GM18499 (cell line): ENCODE results near the gene MERTK.
"Not testable (repeated sequence)": the region's sequence is repeated elsewhere in the genome, so short reads cannot be mapped to it uniquely, and the experiment has no call there.

Source experiments
- ATAC-seq: cut with Tn5 transposase; IDR thresholded peaks from one replicate; pipeline ENCODE4 v1.9.1; 2021; ENCODE audit warnings: moderate number of reproducible peaks; ENCODE audit not compliant: insufficient read depth, unreplicated experiment

MERTK gene

DNA sequence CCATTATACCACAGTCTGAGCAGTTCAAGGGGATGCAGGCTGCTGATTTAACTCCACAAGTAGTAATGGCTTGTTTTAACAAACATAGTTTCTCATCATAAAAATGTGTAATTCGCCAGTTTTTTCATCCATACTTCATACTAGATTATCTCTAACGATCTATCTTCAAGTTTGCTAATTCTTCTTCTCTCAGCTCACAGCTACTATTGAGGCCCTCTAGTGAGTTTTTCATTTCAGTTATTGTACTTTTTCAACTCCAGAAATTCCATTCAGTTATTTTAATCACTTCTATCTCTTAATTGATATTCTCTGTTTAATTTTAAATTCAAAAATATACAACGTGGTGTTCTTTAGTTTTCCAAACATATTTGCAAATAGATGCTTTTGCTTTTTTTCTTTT, 136.5 kb downstream of the MERTK start:
- ATAC-seq, result no peak

GRCh38 chr2:112035786-112036185, 137.4 kb downstream of the MERTK start:
- no peak for ATAC-seq

GRCh38 chr2:112039556-112039955, 141.1 kb downstream of the MERTK start:
- not testable (repeated sequence) for ATAC-seq

DNA sequence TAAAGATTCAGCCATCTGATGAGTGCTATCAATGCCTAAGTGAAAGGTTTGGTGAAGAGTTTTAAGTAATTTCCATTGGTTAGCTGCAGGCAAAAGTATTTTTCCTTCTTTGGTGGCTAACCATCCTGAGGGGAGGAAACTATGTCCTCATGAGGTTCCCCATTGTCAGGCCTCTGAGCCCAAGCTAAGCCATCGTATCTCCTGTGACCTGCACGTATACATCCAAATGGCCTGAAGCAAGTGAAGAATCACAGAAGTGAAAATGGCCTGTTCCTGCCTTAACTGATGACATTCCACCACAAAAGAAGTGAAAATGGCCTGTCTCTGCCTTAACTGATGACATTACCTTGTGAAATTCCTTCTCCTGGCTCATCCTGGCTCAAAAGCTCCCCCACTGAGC, 141.7 kb downstream of the MERTK start:
- not testable (repeated sequence) for ATAC-seq

- ATAC-seq, result not testable (repeated sequence)
Measured at GRCh38 chr2:112041460-112041859, 143.1 kb downstream of the MERTK start.

DNA sequence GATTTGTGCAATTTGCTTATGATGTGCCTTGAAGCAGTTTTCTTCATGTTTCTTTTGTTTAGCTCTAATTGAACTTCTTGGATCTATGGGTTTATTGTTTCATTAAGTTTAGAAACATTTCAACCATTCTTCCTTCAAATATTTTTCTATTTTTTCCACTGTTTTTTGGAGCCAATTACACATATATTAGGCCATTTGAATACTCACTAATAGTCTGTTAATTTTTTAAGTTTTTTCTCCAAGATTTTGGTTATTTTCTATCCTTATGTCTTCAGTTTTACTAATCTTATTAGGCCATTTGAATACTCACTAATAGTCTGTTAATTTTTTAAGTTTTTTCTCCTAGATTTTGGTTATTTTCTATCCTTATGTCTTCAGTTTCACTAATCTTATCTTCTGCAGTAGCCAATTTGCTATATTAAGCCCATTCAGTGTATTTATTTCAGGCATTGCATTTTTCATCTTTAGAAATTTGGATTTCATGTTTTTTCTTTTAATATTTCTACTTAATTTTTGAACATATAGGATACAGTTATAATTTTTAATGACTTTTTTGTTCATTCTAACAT, 147.1 kb downstream of the MERTK start:
- ATAC-seq, result no peak

DNA sequence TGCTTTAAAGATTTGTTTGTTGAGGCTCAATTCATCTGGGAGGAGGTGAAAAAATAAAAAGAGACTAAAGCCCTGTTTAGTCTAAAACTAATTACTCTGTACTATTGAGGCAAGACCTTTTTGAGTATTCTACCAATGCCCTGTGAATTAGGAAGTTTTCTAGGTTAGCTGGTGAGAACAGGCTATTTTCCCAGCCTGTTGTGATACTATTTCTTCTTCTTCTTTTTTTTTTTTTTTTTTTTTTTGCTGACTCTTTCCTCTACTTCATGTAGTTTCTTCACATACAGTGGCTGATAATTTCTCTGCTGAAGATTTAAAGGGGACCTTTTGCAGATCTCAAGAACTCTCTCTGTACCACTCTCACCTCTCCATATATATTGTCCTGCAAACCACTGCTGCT, 147.8 kb downstream of the MERTK start:
- no peak for ATAC-seq

DNA sequence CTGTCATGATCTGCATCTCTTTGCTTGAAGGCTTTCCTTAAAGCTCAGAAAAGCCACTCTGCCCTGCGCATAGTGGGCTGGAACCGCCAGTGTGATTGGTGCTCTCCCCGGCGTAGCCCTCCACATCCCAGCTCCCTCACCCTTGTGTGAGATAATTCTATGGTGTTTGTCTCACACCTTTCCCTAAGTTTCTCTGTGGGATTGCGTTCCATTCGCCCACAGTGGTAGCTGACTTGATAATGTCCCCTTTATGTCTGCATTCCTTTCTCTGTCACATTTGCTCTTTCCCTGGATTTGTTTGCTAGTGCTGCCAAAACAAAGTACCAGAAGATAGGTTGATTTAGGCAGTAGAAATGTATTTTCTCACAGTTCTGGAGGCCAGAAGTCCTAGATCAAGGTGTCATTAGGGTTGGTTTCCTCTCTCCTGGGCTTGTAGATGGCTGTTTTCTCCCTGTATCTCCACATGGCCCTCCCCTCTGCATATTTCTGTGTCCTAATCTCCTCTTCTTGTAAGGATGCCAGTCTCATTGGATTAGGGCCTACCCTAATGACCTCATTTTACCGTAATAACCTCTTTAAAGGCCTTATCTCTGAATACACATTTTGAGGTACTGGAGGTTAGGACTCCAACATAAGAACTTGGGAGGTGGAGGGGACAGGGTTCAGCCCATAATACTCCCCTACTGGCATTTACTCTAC, 149.3 kb downstream of the MERTK start:
- no peak for ATAC-seq

GRCh38 chr2:112048236-112048592, 149.8 kb downstream of the MERTK start:
- ATAC-seq, result no peak

- no peak for ATAC-seq
Measured at GRCh38 chr2:112048887-112049286, 150.5 kb downstream of the MERTK start.

DNA sequence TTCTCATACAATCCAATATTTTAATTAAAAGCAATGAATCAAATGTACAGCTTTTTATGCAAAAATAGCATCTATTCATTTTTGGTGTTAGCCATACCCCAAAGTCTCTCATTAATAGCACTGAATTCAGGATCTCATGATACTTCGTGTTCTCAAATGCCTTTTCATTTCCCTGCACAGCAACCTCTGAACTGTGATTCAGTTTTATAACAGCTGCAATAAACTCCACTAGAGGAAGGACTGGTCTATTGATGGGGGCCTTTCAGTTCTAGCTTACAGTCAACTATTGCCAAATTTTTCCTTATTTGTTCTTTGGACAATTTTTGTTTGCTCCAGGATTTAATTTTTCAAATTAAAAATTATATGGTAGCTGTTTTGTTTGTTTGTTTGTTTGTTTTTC, 151.9 kb downstream of the MERTK start:
- ATAC-seq, result no peak

DNA sequence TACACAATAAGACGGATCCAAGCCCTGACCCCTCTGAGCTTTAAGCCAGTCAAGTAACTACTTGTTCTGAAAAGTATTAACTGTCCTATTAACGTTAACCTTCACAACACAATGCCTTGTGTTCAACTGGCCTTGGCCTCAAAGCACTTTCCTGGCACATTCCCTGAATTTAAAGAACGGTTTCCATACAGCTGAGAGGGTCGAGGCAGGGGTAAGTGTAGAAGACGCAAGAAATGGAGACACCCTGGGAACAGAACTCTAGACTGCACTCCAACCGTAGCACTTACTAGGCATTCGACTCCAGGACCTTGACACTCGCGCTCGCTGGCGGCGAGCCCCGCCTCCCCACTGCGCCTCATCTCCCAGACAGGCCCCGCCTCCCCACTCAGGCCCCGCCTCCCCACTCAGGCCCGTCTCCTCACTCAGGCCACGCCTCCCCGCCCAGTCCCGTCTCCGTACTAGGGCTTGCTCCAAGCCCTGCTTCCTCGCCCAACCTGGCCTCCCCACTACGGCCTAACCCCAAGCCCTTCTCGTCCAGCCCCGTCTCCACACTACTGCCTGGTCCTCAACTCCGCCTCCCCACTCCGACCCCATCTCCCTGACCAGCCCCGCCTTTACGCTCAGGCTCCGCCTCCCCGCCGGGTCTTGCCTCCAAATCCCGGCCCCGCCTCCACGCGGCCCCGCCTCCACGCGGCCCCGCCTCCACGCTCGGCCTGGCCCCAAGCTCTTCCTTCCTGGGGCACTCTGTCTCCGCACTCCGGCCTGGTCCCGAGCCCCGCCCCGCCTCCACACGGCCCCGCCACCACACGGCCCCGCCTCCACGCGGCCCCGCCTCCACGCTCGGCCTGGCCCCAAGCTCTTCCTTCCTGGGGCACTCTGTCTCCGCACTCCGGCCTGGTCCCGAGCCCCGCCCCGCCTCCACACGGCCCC, 155.8 kb downstream of the MERTK start:
- ATAC-seq, result peak; percentile 35

GRCh38 chr2:112054847-112055729, 156.7 kb downstream of the MERTK start, which contains the start of gene TMEM87B:
Gene TMEM87B, plus strand, starts transcription at chr2:112055269. Its CDS starts 323 bp downstream, at chr2:112055592.
- peak; percentile 33 for ATAC-seq

DNA sequence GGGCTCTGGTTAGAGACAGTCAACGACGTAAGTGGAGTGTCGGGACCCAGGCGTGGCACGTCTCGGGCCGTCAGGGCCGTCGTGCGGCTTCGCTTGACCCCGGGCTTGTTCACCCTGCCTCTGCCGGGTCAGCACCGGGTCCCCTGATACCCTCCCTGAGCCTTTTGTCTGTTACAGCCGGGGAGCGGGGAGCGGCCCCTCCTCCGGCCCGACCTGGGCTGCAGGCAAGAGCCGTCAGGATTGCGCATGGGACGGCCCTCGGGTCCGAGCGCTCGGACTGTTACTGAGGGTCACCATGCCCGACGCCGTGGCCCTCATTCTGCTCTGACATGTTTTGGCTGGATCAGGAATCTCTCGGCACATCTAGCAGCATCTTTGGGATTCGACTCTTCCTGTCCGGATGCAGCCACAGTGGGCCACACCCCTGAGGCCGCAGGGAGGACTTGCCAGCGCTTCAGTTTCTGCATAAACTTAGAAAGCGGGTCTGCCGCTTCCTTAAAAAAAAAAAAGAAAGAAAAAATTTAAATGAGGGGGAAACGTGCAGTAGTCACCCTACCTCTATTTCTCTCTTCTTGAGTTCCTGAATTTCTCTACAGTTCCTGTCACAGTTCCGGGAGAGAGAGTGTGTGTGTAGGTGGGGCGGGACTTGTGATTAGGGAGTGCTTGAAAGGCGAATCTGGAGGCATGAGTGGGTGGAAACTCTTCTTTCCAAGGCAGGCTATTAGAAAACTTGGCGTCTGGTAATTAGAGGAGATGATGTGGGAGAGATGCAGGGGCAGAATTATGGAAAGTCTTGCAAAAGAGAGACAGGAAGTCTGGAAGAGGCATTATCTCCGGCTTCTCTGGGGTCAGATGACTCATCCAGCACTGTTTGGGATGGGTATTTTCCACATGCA, 157.6 kb downstream of the MERTK start:
- no peak for ATAC-seq

- no peak for ATAC-seq
Measured at GRCh38 chr2:112056626-112056987, 158.2 kb downstream of the MERTK start.

DNA sequence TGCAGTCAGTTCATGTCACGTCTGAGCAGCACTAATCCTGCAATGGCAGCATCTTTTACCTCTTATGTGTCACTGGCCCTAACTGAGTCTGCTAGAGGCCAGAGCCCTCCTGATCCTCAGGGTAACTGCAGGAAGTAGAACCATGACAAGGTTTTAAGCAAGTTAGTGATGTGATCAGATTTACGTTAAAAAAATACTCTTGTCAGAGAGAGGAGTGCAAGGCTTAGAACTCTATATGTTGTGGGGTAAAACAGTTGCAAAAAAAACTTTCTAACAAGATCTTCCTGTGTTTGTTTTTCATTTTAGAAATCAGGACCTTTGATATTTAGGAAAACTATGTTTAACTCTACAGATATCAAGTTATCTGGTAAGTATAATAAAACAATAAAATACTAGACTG, 161.3 kb downstream of the MERTK start:
- no peak for ATAC-seq

DNA sequence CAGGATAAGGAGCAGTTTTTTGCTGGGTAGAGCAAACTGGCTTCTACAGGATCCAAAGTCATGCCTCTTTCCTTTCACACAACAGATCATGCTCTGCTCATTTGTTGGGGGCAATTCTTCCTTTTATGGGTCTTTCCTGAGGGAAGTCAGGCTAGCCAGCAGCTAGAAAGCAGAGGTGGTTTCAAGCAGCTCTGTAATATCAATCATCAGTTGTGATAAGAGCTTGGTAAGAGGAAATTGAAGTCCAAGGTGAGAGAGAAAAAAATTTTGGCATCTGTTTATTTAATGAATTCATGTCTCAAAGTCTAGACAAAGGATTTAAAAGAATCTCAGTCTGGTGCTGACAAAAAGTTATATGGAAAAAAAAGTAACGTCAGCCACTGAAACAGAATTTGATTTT, 162.9 kb downstream of the MERTK start:
- ATAC-seq, result no peak

DNA sequence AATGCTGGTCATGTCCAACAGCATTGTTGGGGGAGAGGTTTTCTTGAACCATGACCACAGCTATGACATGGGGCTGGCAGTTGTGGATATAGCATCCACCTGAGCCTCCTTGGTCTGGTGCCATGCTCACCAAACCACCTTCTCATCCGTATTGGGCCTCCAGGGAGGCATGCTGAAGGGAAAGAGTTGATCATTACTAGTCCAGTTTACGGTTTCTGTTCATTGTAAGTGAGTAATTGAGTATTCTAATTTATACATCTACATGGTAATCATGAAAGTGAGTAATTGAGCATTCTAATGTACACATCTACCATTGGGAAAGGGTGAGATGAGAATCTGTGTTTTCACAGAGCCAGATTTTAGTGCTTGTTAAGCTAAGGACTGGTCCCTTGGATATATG, 163.4 kb downstream of the MERTK start:
- no peak for ATAC-seq

DNA sequence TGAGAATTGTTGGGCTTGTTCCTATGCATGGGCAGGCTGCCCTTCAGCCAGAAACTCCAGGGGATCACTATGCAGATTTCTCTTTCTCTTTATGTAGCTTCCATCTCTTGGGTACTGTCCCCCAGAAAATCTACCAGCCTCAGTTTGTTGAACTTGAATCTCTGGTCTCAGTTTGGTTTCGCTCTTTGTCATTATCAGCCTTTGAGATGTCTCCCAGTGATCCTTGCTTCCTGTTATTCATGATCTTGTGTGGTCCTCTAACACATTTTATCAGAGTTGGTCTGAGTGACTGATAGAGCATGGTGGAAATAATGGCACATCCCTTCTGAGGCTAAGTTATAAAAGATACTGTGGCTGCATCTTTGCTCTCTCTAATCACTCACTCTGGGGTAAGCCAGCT, 164.5 kb downstream of the MERTK start:
- ATAC-seq, result no peak
